ENCODE measurements around the gene ZC3HAV1. TPM values are rescaled to one million over a fixed set of nuclear protein-coding genes. Genes with fewer than 3 reads are reported as not detected.
"Not testable (repeated sequence)": the region's sequence is repeated elsewhere in the genome, so short reads cannot be mapped to it uniquely, and the experiment has no call there.

Gene ZC3HAV1
- total RNA-seq, 1 experiment from 2014 or later: 38.0 TPM

- peaks cover 69% of the 10 kb centered on the region for H3K36me3 Mint-ChIP-seq
- no peak overlapping the region for H3K27ac Mint-ChIP-seq
- TF ChIP-seq ERG (CRISPR knock-in tag; IDR thresholded peaks at IDR 0.05): no peak
- no peak for TF ChIP-seq RORB (CRISPR knock-in tag; IDR thresholded peaks at IDR 0.05)
- no peak for TF ChIP-seq ELF4 (CRISPR knock-in tag; IDR thresholded peaks at IDR 0.05; ENCODE audit: low read depth)
- no peak for TF ChIP-seq MLX (CRISPR knock-in tag; IDR thresholded peaks at IDR 0.05)
- no peak for TF ChIP-seq ZNF425 (CRISPR knock-in tag; conservative IDR thresholded peaks at IDR 0.05)
- no peak for TF ChIP-seq ZNF138 (CRISPR knock-in tag; conservative IDR thresholded peaks at IDR 0.05)
- TF ChIP-seq GRHL2 (CRISPR knock-in tag; IDR thresholded peaks at IDR 0.05; ENCODE audit: insufficient replicate concordance, severe bottlenecking): no peak
- TF ChIP-seq GABPB1 (CRISPR knock-in tag; IDR thresholded peaks at IDR 0.05): no peak
- no peak for TF ChIP-seq CTCF (IDR thresholded peaks at IDR 0.05)
- TF ChIP-seq JAZF1 (CRISPR knock-in tag; IDR thresholded peaks at IDR 0.05): no peak
- TF ChIP-seq TCF7 (CRISPR knock-in tag; IDR thresholded peaks at IDR 0.05; ENCODE audit: low read depth): no peak
- no peak for TF ChIP-seq SMAD4 (CRISPR knock-in tag; IDR thresholded peaks at IDR 0.05)
- no peak for TF ChIP-seq CBFB (CRISPR knock-in tag; IDR thresholded peaks at IDR 0.05; ENCODE audit: low read depth)
- TF ChIP-seq ARID4B (CRISPR knock-in tag; IDR thresholded peaks at IDR 0.05; ENCODE audit: borderline replicate concordance): no peak
- no peak overlapping the region for H3K4me3 Mint-ChIP-seq
- H3K9me3 Mint-ChIP-seq: no peaks in the 10 kb centered on the region
- CTCF ChIA-PET: interaction anchor here (0.5 kb wide), 1 partner anchor 16 kb away, joined by 4 read pairs; no protein-coding TSS in a partner anchor
- DNase-seq (ENCODE audit: low spot score) (no peak), ATAC-seq (no peak)
- H3K27me3 Mint-ChIP-seq (ENCODE audit: low read depth): no peaks in the 10 kb centered on the region
- no peaks in the 10 kb centered on the region for H3K4me1 Mint-ChIP-seq
- POLR2A ChIA-PET: no interaction called here
These were observed 31.1 kb downstream of the ZC3HAV1 start for GRCh38 chr7:139078399-139078798.

GRCh38 chr7:139077706-139078105 is 31.8 kb downstream of the ZC3HAV1 start:
- ATAC-seq; H3K4me1 Mint-ChIP-seq; H3K9me3 Mint-ChIP-seq; H3K27ac Mint-ChIP-seq; H3K27me3 Mint-ChIP-seq (ENCODE audit: low read depth); DNase-seq (ENCODE audit: low spot score); POLR2A ChIA-PET; H3K4me3 Mint-ChIP-seq: not testable (repeated sequence)
- CTCF ChIA-PET: interaction anchor here (0.5 kb wide), 1 partner anchor 17 kb away, joined by 4 read pairs; no protein-coding TSS in a partner anchor
- peaks cover 65% of the 10 kb centered on the region for H3K36me3 Mint-ChIP-seq

Measured in WTC11 (cell line).